GM18499 (cell line): ENCODE measurements around the gene ZDHHC4.
"Not testable (repeated sequence)": the region's sequence is repeated elsewhere in the genome, so short reads cannot be mapped to it uniquely, and the experiment has no call there.

Experiments
- ATAC-seq: cut with Tn5 transposase; IDR thresholded peaks from one replicate; pipeline ENCODE4 v1.9.1; 2021; ENCODE audit warnings: moderate number of reproducible peaks; ENCODE audit not compliant: insufficient read depth, unreplicated experiment

Gene ZDHHC4

DNA sequence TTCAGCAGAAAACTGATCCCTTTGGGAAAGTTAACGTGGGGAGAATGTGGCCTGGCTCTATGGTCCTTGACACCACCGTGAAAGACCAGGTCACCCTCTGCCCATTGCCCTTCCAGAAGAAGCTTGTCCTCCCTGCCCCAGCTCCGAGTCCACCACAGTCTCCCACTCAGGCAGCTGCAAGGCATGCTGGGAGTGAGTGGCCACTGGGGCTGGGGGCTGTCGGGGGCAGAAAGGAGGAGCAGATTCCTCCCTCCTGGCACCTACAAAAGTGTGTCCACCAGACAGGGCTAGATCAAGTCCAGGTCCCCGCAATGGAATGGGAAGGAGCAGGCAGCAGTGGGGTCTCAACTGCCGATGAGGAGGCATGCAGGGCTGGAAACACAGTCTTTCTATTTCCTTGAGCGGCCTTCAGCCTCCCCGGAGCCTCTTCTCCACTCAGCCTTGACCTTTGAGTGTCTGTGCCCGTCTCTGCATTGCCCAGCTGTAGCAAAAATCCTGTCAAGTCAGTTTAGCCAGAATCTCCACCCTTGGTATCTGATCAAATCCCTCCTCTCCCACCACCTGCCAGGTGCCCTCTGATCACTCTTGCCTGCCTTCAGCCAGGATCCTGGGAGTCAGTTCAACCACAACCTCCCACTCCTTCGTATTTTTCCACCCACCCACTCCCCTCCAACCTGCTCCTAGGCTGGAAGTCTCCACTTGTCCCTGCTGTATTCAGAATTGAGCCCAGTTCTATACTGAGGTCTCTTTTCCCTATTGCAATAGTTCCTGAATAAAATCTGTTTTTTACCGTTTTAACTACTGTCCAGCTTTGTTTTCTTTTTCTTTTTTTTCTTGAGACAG, 53.0 kb downstream of the ZDHHC4 start:
- no peak for ATAC-seq

DNA sequence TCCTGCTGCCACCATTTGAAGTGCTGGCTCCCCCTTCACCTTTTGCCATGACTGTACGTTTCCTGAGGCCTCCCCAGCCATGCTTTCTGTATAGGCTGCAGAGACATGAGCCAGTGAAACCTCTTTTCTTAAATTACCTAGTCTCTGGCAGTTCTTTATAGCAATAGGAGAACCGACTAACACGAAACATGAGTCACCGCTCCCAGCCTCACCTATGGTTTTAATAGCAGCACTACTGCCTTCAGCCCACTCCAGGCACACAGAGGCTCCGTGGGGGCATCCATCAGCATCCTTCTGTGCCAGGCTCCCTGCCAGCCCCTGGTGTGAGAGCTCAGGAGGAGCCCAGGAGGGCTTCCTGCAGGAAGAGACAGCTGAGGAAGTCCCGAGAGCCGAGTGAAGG, 54.4 kb downstream of the ZDHHC4 start:
- no peak for ATAC-seq

DNA sequence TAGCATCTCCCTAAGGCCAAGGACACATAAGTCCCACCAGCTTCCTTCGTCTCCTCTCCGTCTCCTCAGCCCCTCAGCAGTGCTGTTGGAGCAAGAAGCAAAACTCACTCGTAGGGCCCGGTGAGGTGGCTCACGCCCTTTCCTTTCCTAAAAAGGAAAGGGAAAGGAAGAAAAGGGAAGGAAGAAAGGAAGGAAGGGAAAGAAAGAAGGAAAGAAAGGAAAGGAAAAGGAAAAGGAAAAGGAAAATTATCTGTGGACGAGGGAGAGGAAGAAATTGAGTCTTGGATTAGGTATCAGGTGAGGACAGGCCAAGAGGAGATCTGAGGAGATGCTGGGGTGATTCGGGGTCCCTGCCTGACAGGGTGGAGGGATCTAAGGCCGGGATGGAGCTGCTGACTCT, 56.8 kb downstream of the ZDHHC4 start:
- ATAC-seq, result no peak

DNA sequence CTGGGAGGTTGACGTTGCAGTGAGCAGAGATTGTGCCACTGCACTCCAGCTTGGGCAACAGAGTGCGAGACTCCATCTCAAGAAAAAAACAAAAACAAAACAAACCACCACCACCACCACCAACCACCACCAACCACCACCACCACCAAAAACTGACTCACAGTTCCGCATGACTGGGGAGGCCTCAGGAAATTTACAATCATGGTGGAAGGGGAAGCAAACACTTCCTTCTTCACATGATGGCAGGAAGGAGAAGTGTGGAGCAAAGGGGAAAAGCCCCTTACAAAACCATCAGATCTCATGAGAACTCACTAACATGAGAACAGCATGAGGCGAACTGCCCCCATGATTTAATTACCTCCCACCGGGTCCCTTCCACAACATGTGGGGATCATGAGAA, 57.7 kb downstream of the ZDHHC4 start:
- ATAC-seq, result not testable (repeated sequence)

DNA sequence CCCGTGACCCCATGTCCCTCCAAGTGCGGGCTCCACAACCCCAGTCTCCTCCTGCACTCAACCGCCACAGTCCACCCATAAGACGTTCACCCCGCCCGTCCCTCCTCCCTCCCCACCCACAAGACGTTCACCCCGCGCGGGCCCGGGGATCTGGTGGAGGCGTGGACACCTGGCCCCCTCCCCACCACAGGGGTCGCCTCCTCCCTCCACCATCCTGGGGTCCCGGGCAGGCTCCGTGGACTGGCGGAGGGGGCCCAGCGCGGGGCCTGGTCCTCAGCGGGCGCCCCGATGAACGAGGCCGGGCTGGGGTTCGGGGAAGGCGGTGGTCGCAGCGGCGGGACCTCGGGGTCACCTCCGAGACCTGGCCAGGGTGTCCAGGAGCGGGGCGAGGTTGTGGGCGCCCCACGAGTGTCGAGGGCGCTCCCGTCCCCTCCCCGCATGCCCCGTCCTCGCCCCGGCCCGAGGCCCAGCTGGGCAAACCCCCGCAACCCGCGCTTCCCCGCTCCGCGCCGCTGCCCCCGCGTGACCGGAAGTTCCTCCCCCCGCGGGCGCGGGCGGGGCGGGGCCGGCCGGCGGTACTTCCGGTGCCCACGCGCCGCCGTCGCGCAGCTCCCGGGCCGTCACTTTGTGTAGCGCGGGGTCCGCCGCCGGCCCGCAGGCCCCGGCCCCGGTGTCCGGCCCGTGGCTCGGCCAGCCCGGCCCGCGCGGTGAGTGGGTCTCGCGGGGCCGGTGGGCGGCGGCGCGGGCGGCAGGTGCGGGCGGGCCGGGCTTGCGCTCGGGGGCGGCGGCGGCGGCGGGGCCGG, 59.7 kb downstream of the ZDHHC4 start, which contains the start of gene ZNF316:
ZNF316 (plus strand) TSS at position 578 of the 803 bp plus-strand sequence. CDS start 5,092 bp downstream, outside the sequence.
- peak; percentile 22 for ATAC-seq

DNA sequence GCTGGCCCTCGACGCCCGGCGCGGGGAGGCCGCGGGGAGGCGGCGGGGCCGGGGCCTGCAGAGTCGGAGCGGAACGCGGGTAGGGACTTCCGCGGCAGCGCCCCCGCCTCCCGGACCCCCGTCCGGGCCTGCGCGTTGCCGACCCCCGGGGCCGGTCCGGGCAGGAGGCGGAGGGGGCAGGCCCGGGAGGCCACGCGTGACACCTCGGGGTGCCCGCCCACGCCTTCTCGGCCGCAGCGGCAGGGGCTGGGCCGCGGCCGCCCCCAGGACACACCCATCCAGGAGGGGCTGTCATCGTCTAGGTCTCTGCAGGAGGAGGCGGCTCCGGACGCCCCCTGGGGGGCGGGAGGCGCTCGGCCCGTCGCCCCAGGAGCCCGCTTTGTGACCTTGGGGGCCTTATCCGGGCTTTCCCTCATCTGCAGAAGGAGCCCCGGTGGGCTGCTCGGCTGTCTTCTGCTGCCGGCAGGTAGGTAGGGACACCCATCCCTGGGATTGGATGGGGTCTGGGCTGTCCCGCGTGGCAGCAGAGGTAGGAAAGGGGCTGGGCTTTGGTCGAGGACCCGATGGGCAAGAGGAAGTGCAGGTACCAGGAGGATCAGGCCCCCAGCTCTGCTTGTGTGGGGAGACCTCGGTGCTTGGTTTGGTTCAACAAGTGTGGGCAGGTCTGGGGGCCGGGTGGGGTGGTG, 60.4 kb downstream of the ZDHHC4 start:
- peak; percentile 48 for ATAC-seq
